ENCODE data around the gene ACSL6.

The ACSL6 gene

GRCh38 chr5:131952301-131952857 is 59.1 kb downstream of the ACSL6 start:
- no peak for DNase-seq (ENCODE audit: low read depth, low spot score)
- TF ChIP-seq CTCF (IDR thresholded peaks at IDR 0.05; ENCODE audit: insufficient read depth, low read length, missing control alignments), result no peak
- no peak overlapping the region for H3K4me3 ChIP-seq (ENCODE audit: low read depth, low read length)
- ChIA-PET CTCF (no interaction called here), POLR2A (no interaction called here)

GRCh38 chr5:131950706-131951105 is 60.8 kb downstream of the ACSL6 start:
- ChIA-PET POLR2A (no interaction called here), CTCF (no interaction called here)
- no peak for DNase-seq (ENCODE audit: low read depth, low spot score)
- H3K4me3 ChIP-seq (ENCODE audit: low read depth, low read length), result no peak overlapping the region
- no peak for TF ChIP-seq CTCF (IDR thresholded peaks at IDR 0.05; ENCODE audit: insufficient read depth, low read length, missing control alignments)

- no peak overlapping the region for H3K4me3 ChIP-seq (ENCODE audit: low read depth, low read length)
- CTCF ChIA-PET, result no interaction called here
- no peak for DNase-seq (ENCODE audit: low read depth, low spot score)
- no peak for TF ChIP-seq CTCF (IDR thresholded peaks at IDR 0.05; ENCODE audit: insufficient read depth, low read length, missing control alignments)
- POLR2A ChIA-PET, result no interaction called here
Observed at GRCh38 chr5:131947445-131947844, 64.0 kb downstream of the ACSL6 start.

- CTCF ChIA-PET, result no interaction called here
- POLR2A ChIA-PET, result no interaction called here
- no peak for TF ChIP-seq CTCF (IDR thresholded peaks at IDR 0.05; ENCODE audit: insufficient read depth, low read length, missing control alignments)
- H3K4me3 ChIP-seq (ENCODE audit: low read depth, low read length), result no peak within 1 kb of the TSS
- no peak for DNase-seq (ENCODE audit: low read depth, low spot score)
Observed at GRCh38 chr5:131945551-131946168, 65.8 kb downstream of the ACSL6 start, which contains the start of gene MEIKIN. MEIKIN (minus strand) TSS chr5:131945663; CDS start chr5:131945505, 158 bp downstream.

- POLR2A ChIA-PET, result no interaction called here
- H3K4me3 ChIP-seq (ENCODE audit: low read depth, low read length), result no peak overlapping the region
- no peak for DNase-seq (ENCODE audit: low read depth, low spot score)
- CTCF ChIA-PET, result no interaction called here
- TF ChIP-seq CTCF (IDR thresholded peaks at IDR 0.05; ENCODE audit: insufficient read depth, low read length, missing control alignments), result no peak
Observed at GRCh38 chr5:131944702-131945550, 66.5 kb downstream of the ACSL6 start.

DNA sequence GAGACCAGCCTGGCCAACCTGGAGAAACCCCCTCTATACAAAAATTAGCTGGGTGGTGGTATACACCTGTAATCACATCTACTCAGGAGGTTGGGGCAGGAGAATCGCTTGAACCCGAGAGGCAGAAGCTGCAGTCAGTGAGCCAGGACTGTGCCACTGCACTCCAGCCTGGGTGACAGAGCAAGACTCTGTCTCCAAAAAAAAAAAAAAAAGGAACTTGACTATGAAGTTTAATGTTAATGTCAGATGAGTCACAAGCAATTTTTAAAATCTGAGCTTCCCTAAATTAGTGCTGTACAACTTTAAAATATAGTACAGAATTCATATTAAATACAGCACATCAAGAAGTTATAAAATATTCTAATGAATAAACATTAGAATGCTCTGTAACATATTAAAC is 67.5 kb downstream of the ACSL6 start:
- no peak overlapping the region for H3K4me3 ChIP-seq (ENCODE audit: low read depth, low read length)
- TF ChIP-seq CTCF (IDR thresholded peaks at IDR 0.05; ENCODE audit: insufficient read depth, low read length, missing control alignments), result no peak
- CTCF ChIA-PET, result no interaction called here
- POLR2A ChIA-PET, result no interaction called here
- DNase-seq (ENCODE audit: low read depth, low spot score), result no peak
